OCI-LY7 (cell line): ENCODE data around the gene PDCD1LG2. TPM values are rescaled to one million over a fixed set of nuclear protein-coding genes. Genes with fewer than 3 reads are reported as not detected.
A peak's percentile ranks its signal among the peaks of the same experiment; 100 is the strongest.

Experiments used
- BruUV-seq: library from RNA; stranded (reverse); fragments of 400-500 nt; replicated peaks from 2 replicates; lab custom pipeline; 2021; lab: Mats Ljungman, UMichigan
- CTCF ChIA-PET: fragments of 300-600 bp; sonication (Branson Sonifier 250); formaldehyde crosslinking; loops from one replicate; lab custom pipeline; 2022; ENCODE audit warnings: antibody characterized with exemption; ENCODE audit not compliant: unreplicated experiment; lab: Charles Lee
- POLR2A ChIA-PET: fragments of 300-600 bp; sonication (Branson Sonifier 250); formaldehyde crosslinking; loops from one replicate; lab custom pipeline; 2022; ENCODE audit warnings: antibody characterized with exemption; lab: Charles Lee
- DNase-seq: peaks from one replicate; pipeline ENCODE4 v3.0.0-alpha.2; 2015; ENCODE audit warnings: low spot score
- H2AFZ ChIP-seq: fragments of 200-600 bp; sonication (generic), shearing (Covaris generic); 2 replicates; pipeline ENCODE4 v1.6.1; 2014; ENCODE audit warnings: mild to moderate bottlenecking, antibody characterized with exemption, low read length, moderate library complexity
- H3K27ac ChIP-seq: fragments of 200-600 bp; sonication (generic); 2 replicates; pipeline ENCODE4 v1.5.1; 2014; ENCODE audit warnings: mixed run types, low read depth, mild to moderate bottlenecking, moderate library complexity, low read length, inconsistent platforms; ENCODE audit not compliant: poor library complexity, severe bottlenecking
- H3K36me3 ChIP-seq: fragments of 200-600 bp; sonication (generic); 2 replicates; pipeline ENCODE4 v1.6.1; 2014; ENCODE audit warnings: mild to moderate bottlenecking, antibody characterized with exemption, low read length, moderate library complexity, mixed read lengths; ENCODE audit not compliant: insufficient read depth
- H3K4me1 ChIP-seq: fragments of 200-600 bp; sonication (generic); 2 replicates; pipeline ENCODE4 v1.5.1; 2014; ENCODE audit warnings: mild to moderate bottlenecking, low read length; ENCODE audit not compliant: insufficient read depth, poor library complexity, severe bottlenecking
- H3K4me2 ChIP-seq: fragments of 200-600 bp; sonication (generic); 2 replicates; pipeline ENCODE4 v1.6.1; 2014; ENCODE audit warnings: mild to moderate bottlenecking, low read length
- H3K4me3 ChIP-seq: fragments of 200-600 bp; sonication (generic); 2 replicates; pipeline ENCODE4 v1.5.1; 2014; ENCODE audit warnings: mild to moderate bottlenecking, low read depth, low read length; ENCODE audit not compliant: poor library complexity, severe bottlenecking
- H3K79me2 ChIP-seq: fragments of 200-600 bp; sonication (generic); 2 replicates; pipeline ENCODE4 v1.6.1; 2016; ENCODE audit warnings: low read depth, mild to moderate bottlenecking, low read length, moderate library complexity, mixed read lengths; ENCODE audit not compliant: insufficient read depth
- H3K9me2 ChIP-seq: fragments of 200-600 bp; sonication (generic); 2 replicates; pipeline ENCODE4 v1.6.1; 2016; ENCODE audit warnings: mild to moderate bottlenecking, low read length, mixed read lengths; ENCODE audit not compliant: insufficient read depth
- H3K9me3 ChIP-seq: fragments of 200-600 bp; sonication (generic); 2 replicates; pipeline ENCODE4 v1.6.1; 2014; ENCODE audit warnings: mild to moderate bottlenecking, mixed run types, low read length, mixed read lengths
- H4K20me1 ChIP-seq: fragments of 200-600 bp; sonication (generic); 2 replicates; pipeline ENCODE4 v1.6.1; 2014; ENCODE audit warnings: mild to moderate bottlenecking, antibody characterized with exemption, low read length, moderate library complexity, mixed read lengths; ENCODE audit not compliant: insufficient read depth
- EZH2phosphoT487 ChIP-seq: fragments of 200-600 bp; sonication (generic); IDR thresholded peaks from 2 replicates; pipeline ENCODE4 v1.6.1; 2018; ENCODE audit warnings: low read depth, borderline replicate concordance, mild to moderate bottlenecking, mixed run types, antibody characterized with exemption, low read length, moderate library complexity, mixed read lengths
- intact Hi-C: fragments of 100-400 bp; cut with micrococcal nuclease; formaldehyde crosslinking; loops from one replicate; pipeline ENCODE4 v1.10.0; 2022; ENCODE audit not compliant: unreplicated experiment
- total RNA-seq, 2 experiments: library from RNA; depleted of rRNA in 1 of 2; stranded (reverse); fragments of >200 nt in 1 of 2; shearing (Covaris generic) in 1 of 2; gene quantifications; 2 replicates each; pipeline ENCODE4 v1.2.3, GENCODE V29; 2014 to 2022
- TF ChIP-seq, protein P1 (sequence below): fragments of 200-600 bp; sonication (generic); conservative IDR thresholded peaks from 2 replicates; pipeline ENCODE4 v1.5.1; 2014; ENCODE audit warnings: mild to moderate bottlenecking, antibody characterized with exemption, low read length, moderate library complexity, mixed read lengths

Gene PDCD1LG2
- total RNA-seq, 2 experiments from 2014 or later, result not detected

DNA sequence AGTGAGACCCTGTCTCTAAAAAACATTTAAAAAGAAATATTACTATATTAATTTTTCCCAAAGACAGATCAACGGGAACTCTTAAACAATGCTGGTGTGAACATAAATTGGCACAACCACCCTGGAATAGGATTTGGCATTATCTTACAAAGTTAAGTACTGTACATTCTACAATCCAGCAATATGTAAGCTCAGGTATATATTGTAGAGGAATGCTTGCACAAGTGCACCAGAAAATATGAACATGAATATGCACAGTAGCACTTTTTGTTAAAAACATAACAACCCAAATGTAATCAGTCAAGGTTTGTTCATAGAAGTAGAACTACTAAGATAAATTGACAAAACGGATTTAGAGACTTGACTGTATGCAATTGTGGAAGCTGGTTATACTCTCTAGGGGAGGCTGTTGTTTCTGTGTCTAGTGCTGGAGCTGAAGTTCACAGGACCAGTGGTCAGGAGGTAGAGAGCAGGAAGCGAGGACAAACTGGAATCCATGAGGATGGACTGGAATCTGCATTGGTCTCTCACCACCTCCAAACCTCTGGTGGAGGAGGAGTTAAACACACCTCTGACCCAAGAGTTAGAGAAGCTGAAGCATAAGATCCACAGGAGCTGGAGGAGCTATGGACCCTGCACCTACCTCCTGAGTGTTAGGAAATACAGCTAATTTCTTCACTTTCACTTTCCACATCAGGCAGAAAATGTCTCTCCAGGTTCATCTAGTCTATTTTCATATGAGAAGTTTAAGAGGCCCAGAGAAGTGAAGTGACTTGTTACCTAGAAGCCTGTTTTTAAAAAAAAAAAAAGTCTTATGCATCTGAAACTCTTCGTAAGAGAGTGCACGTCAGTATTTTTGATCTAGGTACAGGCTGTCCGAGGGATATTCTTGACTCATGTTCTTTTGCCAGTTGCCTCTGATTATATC is 98.2 kb downstream of the PDCD1LG2 start:
- Histone ChIP-seq H2AFZ (peak overlapping the region; percentile 11; the same call in 1 of the 2 replicates), H3K36me3 (peaks cover 37% of the 10 kb centered on the region), H3K4me3 (peak overlapping the region; percentile 60), H4K20me1 (no peaks in the 10 kb centered on the region), H3K79me2 (peaks cover 6% of the 10 kb centered on the region; the same call in 1 of the 2 replicates), H3K4me2 (peak overlapping the region; percentile 69), H3K27ac (peak overlapping the region; percentile 34), H3K9me3 (peaks cover 13% of the 10 kb centered on the region; the same call in 1 of the 2 replicates), H3K9me2 (no peaks in the 10 kb centered on the region), H3K4me1 (peaks cover 21% of the 10 kb centered on the region)
- POLR2A ChIA-PET, result interaction anchor here (0.7 to 4.8 kb wide), 7 partner anchors 11 to 224 kb away, joined by 3 to 25 read pairs (median 7); partner anchors contain the start of gene RIC1
- intact Hi-C loops, result no loop called here
- BruUV-seq, result no TSS peak
- no peak for TF ChIP-seq EZH2phosphoT487
- TF ChIP-seq, protein P1, sequence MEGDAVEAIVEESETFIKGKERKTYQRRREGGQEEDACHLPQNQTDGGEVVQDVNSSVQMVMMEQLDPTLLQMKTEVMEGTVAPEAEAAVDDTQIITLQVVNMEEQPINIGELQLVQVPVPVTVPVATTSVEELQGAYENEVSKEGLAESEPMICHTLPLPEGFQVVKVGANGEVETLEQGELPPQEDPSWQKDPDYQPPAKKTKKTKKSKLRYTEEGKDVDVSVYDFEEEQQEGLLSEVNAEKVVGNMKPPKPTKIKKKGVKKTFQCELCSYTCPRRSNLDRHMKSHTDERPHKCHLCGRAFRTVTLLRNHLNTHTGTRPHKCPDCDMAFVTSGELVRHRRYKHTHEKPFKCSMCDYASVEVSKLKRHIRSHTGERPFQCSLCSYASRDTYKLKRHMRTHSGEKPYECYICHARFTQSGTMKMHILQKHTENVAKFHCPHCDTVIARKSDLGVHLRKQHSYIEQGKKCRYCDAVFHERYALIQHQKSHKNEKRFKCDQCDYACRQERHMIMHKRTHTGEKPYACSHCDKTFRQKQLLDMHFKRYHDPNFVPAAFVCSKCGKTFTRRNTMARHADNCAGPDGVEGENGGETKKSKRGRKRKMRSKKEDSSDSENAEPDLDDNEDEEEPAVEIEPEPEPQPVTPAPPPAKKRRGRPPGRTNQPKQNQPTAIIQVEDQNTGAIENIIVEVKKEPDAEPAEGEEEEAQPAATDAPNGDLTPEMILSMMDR, result peak; percentile 32; the same call in 1 of the 2 replicates
- peak; percentile 41 for DNase-seq
- CTCF ChIA-PET, result no interaction called here

DNA sequence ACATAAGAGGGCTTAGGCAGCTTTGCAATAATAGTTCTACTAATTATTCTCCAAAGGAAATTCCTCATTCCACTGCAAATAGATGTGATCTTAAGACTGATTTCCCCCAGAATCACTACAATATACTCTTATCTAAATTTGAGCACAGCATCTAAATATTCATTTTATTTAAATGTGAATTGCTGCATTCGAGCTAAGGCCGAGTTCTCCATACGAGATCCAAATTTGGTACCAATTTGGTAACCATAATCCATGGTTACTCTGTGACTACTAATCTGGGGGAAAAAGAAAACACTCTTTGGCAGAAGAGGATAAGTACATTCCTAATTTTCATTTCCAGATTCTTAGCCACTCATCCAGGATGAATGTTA is 98.9 kb downstream of the PDCD1LG2 start:
- TF ChIP-seq, protein P1, result no peak
- TF ChIP-seq EZH2phosphoT487, result no peak
- Histone ChIP-seq H3K9me3 (peaks cover 13% of the 10 kb centered on the region; the same call in 1 of the 2 replicates), H3K79me2 (peaks cover 11% of the 10 kb centered on the region; the same call in 1 of the 2 replicates), H3K27ac (peak overlapping the region; percentile 34), H2AFZ (peak overlapping the region; percentile 11; the same call in 1 of the 2 replicates), H3K4me3 (peak overlapping the region; percentile 60), H3K4me2 (peak overlapping the region; percentile 69), H3K36me3 (peaks cover 39% of the 10 kb centered on the region), H4K20me1 (no peaks in the 10 kb centered on the region), H3K9me2 (no peaks in the 10 kb centered on the region), H3K4me1 (peaks cover 21% of the 10 kb centered on the region)
- DNase-seq, result no peak
- BruUV-seq, result no TSS peak
- POLR2A ChIA-PET, result interaction anchor here (0.7 to 4.8 kb wide), 8 partner anchors 11 to 907 kb away, joined by 3 to 25 read pairs (median 6); partner anchors contain the start of gene RIC1
- CTCF ChIA-PET, result no interaction called here
- intact Hi-C loops, result no loop called here
